Measurements from ENCODE around the gene SSR1.
"Not testable (repeated sequence)": the region's sequence is repeated elsewhere in the genome, so short reads cannot be mapped to it uniquely, and the experiment has no call there.

Gene SSR1

GRCh38 chr6:7283676-7284075 is 29.3 kb downstream of the SSR1 start:
- DNase-seq (ENCODE audit: low read depth in 3 of 3, low spot score in 1 of 3) = no peak

- no peak for DNase-seq (ENCODE audit: low read depth in 3 of 3, low spot score in 1 of 3)
Measured at GRCh38 chr6:7282097-7282906, 30.7 kb downstream of the SSR1 start.

GRCh38 chr6:7276199-7276524 is 36.8 kb downstream of the SSR1 start:
- DNase-seq (ENCODE audit: low read depth in 3 of 3, low spot score in 1 of 3) = no peak

GRCh38 chr6:7274525-7274924 is 38.5 kb downstream of the SSR1 start:
- DNase-seq (ENCODE audit: low read depth in 3 of 3, low spot score in 1 of 3) = not testable (repeated sequence)

- DNase-seq (ENCODE audit: low read depth in 3 of 3, low spot score in 1 of 3) = no peak
Measured at GRCh38 chr6:7273709-7274108, 39.3 kb downstream of the SSR1 start.

GRCh38 chr6:7271205-7271534 is 41.8 kb downstream of the SSR1 start:
- no peak for DNase-seq (ENCODE audit: low read depth in 3 of 3, low spot score in 1 of 3)

- DNase-seq (ENCODE audit: low read depth in 3 of 3, low spot score in 1 of 3) = no peak
Measured at GRCh38 chr6:7270320-7271204, 42.4 kb downstream of the SSR1 start.

- DNase-seq (ENCODE audit: low read depth in 3 of 3, low spot score in 1 of 3) = no peak
Measured at GRCh38 chr6:7269816-7270215, 43.2 kb downstream of the SSR1 start.

- DNase-seq (ENCODE audit: low read depth in 3 of 3, low spot score in 1 of 3) = no peak
Measured at GRCh38 chr6:7268816-7269555, 44.0 kb downstream of the SSR1 start.

- no peak for DNase-seq (ENCODE audit: low read depth in 3 of 3, low spot score in 1 of 3)
Measured at GRCh38 chr6:7268362-7268761, 44.6 kb downstream of the SSR1 start.

- DNase-seq (ENCODE audit: low read depth in 3 of 3, low spot score in 1 of 3) = no peak
Measured at GRCh38 chr6:7267466-7268091, 45.4 kb downstream of the SSR1 start.

GRCh38 chr6:7267071-7267465 is 45.9 kb downstream of the SSR1 start:
- no peak for DNase-seq (ENCODE audit: low read depth in 3 of 3, low spot score in 1 of 3)

GRCh38 chr6:7265385-7265726 is 47.6 kb downstream of the SSR1 start:
- not testable (repeated sequence) for DNase-seq (ENCODE audit: low read depth in 3 of 3, low spot score in 1 of 3)

- DNase-seq (ENCODE audit: low read depth in 3 of 3, low spot score in 1 of 3) = no peak
Measured at GRCh38 chr6:7264686-7265384, 48.2 kb downstream of the SSR1 start.

GRCh38 chr6:7264041-7264440 is 49.0 kb downstream of the SSR1 start:
- DNase-seq (ENCODE audit: low read depth in 3 of 3, low spot score in 1 of 3) = no peak

GRCh38 chr6:7263519-7263805 is 49.5 kb downstream of the SSR1 start:
- not testable (repeated sequence) for DNase-seq (ENCODE audit: low read depth in 3 of 3, low spot score in 1 of 3)

GRCh38 chr6:7262746-7263518 is 50.1 kb downstream of the SSR1 start:
- no peak for DNase-seq (ENCODE audit: low read depth in 3 of 3, low spot score in 1 of 3)

- DNase-seq (ENCODE audit: low read depth in 3 of 3, low spot score in 1 of 3) = no peak
Measured at GRCh38 chr6:7261852-7262461, 51.0 kb downstream of the SSR1 start.

GRCh38 chr6:7261032-7261841 is 51.8 kb downstream of the SSR1 start:
- DNase-seq (ENCODE audit: low read depth in 3 of 3, low spot score in 1 of 3) = peak in 1 of 3 donors; percentile 35
